BJ (cell line): ENCODE data around the gene HDAC9. TPM values are rescaled to one million over a fixed set of nuclear protein-coding genes. Genes with fewer than 3 reads are reported as not detected.

Experiments
- CTCF ChIA-PET: fragments of 350-600 bp; formaldehyde crosslinking; extraction: SDS; loops from one replicate; lab custom pipeline; 2021; ENCODE audit warnings: antibody characterized with exemption, inconsistent platforms; lab: Yijun Ruan, JAX
- POLR2A ChIA-PET: fragments of 300-600 bp; sonication (Branson Sonifier 250); formaldehyde crosslinking; extraction: SDS; loops from one replicate; lab custom pipeline; 2021; ENCODE audit warnings: antibody characterized with exemption; lab: Charles Lee
- DNase-seq: peaks from one replicate; pipeline ENCODE4 v3.0.0-alpha.2; 2011; ENCODE audit warnings: low read depth
- H3K27me3 ChIP-seq: 2 replicates; pipeline ENCODE4 v1.6.0; 2011; ENCODE audit warnings: low read length; ENCODE audit not compliant: control insufficient read depth, insufficient read depth
- H3K36me3 ChIP-seq: 2 replicates; pipeline ENCODE4 v1.5.1; 2011; ENCODE audit warnings: low read length; ENCODE audit not compliant: control insufficient read depth, insufficient read depth
- H3K4me3 ChIP-seq: 2 replicates; pipeline ENCODE4 v1.5.1; 2011; ENCODE audit warnings: low read depth, mild to moderate bottlenecking, control low read depth, low read length
- CTCF ChIP-seq: IDR thresholded peaks from 2 replicates; pipeline ENCODE4 v1.5.1; 2011; ENCODE audit warnings: low read depth, mild to moderate bottlenecking, control low read depth, inconsistent platforms, low read length, moderate library complexity; ENCODE audit not compliant: insufficient read depth
- polyA plus RNA-seq: library from polyadenylated mRNA; depleted of rRNA; stranded (reverse); fragments of >200 nt; gene quantifications from 2 replicates; pipeline ENCODE4 v1.2.3, GENCODE V29; 2011

HDAC9 gene
- polyA plus RNA-seq, 1 experiment, result 14.7 TPM

DNA sequence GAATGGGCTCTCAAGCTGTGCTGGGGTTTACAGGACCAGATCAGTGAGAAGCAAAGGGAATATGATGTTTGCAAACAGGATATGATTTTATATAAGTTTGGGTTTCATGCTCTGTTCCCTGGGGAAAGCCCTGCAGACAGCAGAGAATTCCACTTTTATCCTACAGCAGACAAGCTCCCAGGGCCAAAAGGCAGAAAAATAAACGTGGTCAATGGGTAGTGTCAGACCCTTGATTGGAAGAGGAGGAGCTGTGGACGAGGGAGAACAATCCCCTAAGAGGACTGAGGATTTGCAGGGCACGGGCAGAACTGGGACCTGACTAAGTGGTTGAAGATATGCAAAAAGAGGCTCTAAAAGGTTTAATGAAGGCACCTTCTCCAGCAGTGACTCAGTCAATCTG, 275.3 kb downstream of the HDAC9 start:
- CTCF ChIA-PET, result interaction anchor here (0.7 to 0.8 kb wide), 2 partner anchors 8 to 76 kb away, joined by 3 read pairs; no protein-coding TSS in a partner anchor
- no peak for TF ChIP-seq CTCF
- DNase-seq, result no peak
- POLR2A ChIA-PET, result interaction anchor here (0.7 kb wide), 1 partner anchor 9 kb away, joined by 3 read pairs; no protein-coding TSS in a partner anchor
- no peaks in the 10 kb centered on the region for H3K27me3 ChIP-seq
- no peaks in the 10 kb centered on the region for H3K36me3 ChIP-seq
- H3K4me3 ChIP-seq, result no peak overlapping the region

- ChIA-PET CTCF (interaction anchor here (0.6 to 1.2 kb wide), 2 partner anchors 57 to 303 kb away, joined by 3 to 4 read pairs; no protein-coding TSS in a partner anchor), POLR2A (no interaction called here)
- no peak for TF ChIP-seq CTCF
- no peaks in the 10 kb centered on the region for H3K27me3 ChIP-seq
- H3K36me3 ChIP-seq, result no peaks in the 10 kb centered on the region
- no peak for DNase-seq
- H3K4me3 ChIP-seq, result no peak overlapping the region
Observed at GRCh38 chr7:18771834-18772566, 276.5 kb downstream of the HDAC9 start.

DNA sequence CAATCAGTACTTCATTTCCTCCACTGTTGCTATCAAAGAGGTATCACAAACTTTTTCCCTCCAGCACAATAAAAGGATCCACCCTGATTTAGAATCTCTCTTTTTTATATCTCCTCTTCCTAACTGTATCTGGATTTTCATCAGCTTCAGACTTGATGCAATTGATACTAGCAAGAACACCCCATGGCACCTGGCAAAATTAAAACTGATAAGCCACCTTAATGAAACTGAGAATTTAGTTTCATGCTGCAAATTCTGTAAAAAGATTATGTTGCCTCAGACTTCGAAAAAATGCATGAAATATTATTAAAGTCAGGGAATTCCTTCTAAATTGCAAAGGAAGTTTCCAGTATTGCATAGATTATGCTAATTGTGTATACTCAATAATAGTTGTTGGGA, 277.0 kb downstream of the HDAC9 start:
- H3K27me3 ChIP-seq, result no peaks in the 10 kb centered on the region
- POLR2A ChIA-PET, result no interaction called here
- no peak for DNase-seq
- no peak overlapping the region for H3K4me3 ChIP-seq
- CTCF ChIA-PET, result interaction anchor here (0.6 to 1.2 kb wide), 2 partner anchors 56 to 302 kb away, joined by 3 to 4 read pairs; no protein-coding TSS in a partner anchor
- no peak for TF ChIP-seq CTCF
- H3K36me3 ChIP-seq, result no peaks in the 10 kb centered on the region

GRCh38 chr7:18777314-18777713, 281.8 kb downstream of the HDAC9 start:
- no peak for DNase-seq
- Histone ChIP-seq H3K4me3 (no peak overlapping the region), H3K27me3 (no peaks in the 10 kb centered on the region), H3K36me3 (no peaks in the 10 kb centered on the region)
- POLR2A ChIA-PET, result no interaction called here
- CTCF ChIA-PET, result no interaction called here
- TF ChIP-seq CTCF, result no peak

GRCh38 chr7:18778594-18778993, 283.0 kb downstream of the HDAC9 start:
- H3K4me3 ChIP-seq, result no peak overlapping the region
- POLR2A ChIA-PET, result no interaction called here
- no peaks in the 10 kb centered on the region for H3K27me3 ChIP-seq
- CTCF ChIA-PET, result interaction anchor here (0.6 to 1.1 kb wide), 3 partner anchors 8 to 339 kb away, joined by 3 to 4 read pairs (median 3); partner anchors contain the start of gene TWIST1
- H3K36me3 ChIP-seq, result no peaks in the 10 kb centered on the region
- DNase-seq, result no peak
- TF ChIP-seq CTCF, result no peak
